Vagina (tissue), 2 donors: Measurements from ENCODE around the gene NOSTRIN. TPM values are rescaled to one million over a fixed set of nuclear protein-coding genes. Genes with fewer than 3 reads are reported as not detected.

Experiments used
- DNase-seq, 2 donors: peaks; one replicate each; pipeline ENCODE4 v3.0.0-alpha.2; 2017; ENCODE audit errors: extremely low spot score in 2 of 2
- H3K27ac ChIP-seq: fragments of 200-600 bp; sonication (generic); one replicate; pipeline ENCODE4 v1.5.1; 2019
- H3K27me3 ChIP-seq: fragments of 200-600 bp; sonication (generic); one replicate; pipeline ENCODE4 v1.5.1; 2019
- H3K36me3 ChIP-seq, 2 donors: fragments of 200-600 bp; sonication (generic); one replicate each; pipeline ENCODE4 v1.5.1; 2017 to 2019
- H3K4me1 ChIP-seq: fragments of 200-600 bp; sonication (generic); one replicate; pipeline ENCODE4 v1.5.1; 2019
- H3K4me3 ChIP-seq, 2 donors: fragments of 200-600 bp; sonication (generic); 1 replicate in 1 of 2; 2 replicates in 1 of 2; pipeline ENCODE4 v1.5.1; 2016 to 2019
- H3K9me3 ChIP-seq: fragments of 200-600 bp; sonication (generic); one replicate; pipeline ENCODE4 v1.5.1; 2019
- POLR2A ChIP-seq, 2 donors: fragments of 450-650 bp; IDR thresholded peaks; one replicate each; pipeline ENCODE4 v1.6.1; 2017; ENCODE audit warnings: antibody characterized with exemption in 2 of 2, mild to moderate bottlenecking in 2 of 2, moderate library complexity in 2 of 2
- POLR2AphosphoS5 ChIP-seq, 2 donors: sonication (generic); formaldehyde crosslinking; IDR thresholded peaks; one replicate each; pipeline ENCODE4 v1.9.0; 2017; ENCODE audit warnings: antibody characterized with exemption in 2 of 2, mild to moderate bottlenecking in 2 of 2, low read depth in 1 of 2; ENCODE audit not compliant: insufficient read depth in 1 of 2
- intact Hi-C: fragments of 100-400 bp; cut with DNase I; formaldehyde crosslinking; loops from one replicate; pipeline ENCODE4 v1.15.1; 2023
- total RNA-seq: library from RNA; depleted of rRNA; stranded (reverse); fragments of >200 nt; gene quantifications from one replicate; pipeline ENCODE4 v1.2.3, GENCODE V29; 2016
- TF ChIP-seq, protein P1 (sequence below), 3 experiments: fragments of 450-650 bp in 2 of 3; fragments of 200-600 bp in 1 of 3; sonication (generic) in 1 of 3; IDR thresholded peaks; one replicate each; pipeline ENCODE4 v1.5.1; 2017 to 2019; ENCODE audit warnings: antibody characterized with exemption in 3 of 3, mild to moderate bottlenecking in 2 of 3, moderate library complexity in 2 of 3

The NOSTRIN gene
- total RNA-seq, 1 donor from 2014 or later = 30.0 TPM

DNA sequence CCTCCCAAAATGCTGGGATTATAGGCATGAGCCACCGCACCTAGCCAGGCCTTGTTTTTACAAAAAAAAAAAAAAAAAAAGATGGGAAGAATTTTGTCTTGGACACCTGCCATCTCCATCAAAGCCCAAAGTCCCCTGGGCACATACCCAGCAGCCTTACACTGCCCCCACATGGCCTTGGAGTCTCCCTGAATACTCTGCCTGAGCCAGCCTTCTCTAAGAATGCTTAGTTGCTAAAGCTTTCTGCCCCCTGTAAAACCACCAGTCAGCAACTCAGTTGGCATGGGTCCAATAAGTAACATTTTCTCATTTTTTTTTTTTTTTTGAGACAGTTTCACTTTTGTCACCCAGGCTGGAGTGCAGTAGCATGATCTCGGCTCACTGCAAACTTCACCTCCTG, 47.2 kb downstream of the NOSTRIN start:
- Histone ChIP-seq H3K27me3 (no peaks in the 10 kb centered on the region), H3K4me1 (no peaks in the 10 kb centered on the region), H3K9me3 (no peaks in the 10 kb centered on the region), H3K27ac (no peak overlapping the region), H3K4me3 (no peak overlapping the region), H3K36me3 (no peaks in the 10 kb centered on the region)
- TF ChIP-seq POLR2AphosphoS5 (IDR thresholded peaks at IDR 0.05; ENCODE audit: insufficient read depth in 1 of 2, low read depth in 1 of 2) (no peak), POLR2A (IDR thresholded peaks at IDR 0.05) (no peak)
- TF ChIP-seq, protein P1, sequence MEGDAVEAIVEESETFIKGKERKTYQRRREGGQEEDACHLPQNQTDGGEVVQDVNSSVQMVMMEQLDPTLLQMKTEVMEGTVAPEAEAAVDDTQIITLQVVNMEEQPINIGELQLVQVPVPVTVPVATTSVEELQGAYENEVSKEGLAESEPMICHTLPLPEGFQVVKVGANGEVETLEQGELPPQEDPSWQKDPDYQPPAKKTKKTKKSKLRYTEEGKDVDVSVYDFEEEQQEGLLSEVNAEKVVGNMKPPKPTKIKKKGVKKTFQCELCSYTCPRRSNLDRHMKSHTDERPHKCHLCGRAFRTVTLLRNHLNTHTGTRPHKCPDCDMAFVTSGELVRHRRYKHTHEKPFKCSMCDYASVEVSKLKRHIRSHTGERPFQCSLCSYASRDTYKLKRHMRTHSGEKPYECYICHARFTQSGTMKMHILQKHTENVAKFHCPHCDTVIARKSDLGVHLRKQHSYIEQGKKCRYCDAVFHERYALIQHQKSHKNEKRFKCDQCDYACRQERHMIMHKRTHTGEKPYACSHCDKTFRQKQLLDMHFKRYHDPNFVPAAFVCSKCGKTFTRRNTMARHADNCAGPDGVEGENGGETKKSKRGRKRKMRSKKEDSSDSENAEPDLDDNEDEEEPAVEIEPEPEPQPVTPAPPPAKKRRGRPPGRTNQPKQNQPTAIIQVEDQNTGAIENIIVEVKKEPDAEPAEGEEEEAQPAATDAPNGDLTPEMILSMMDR (IDR thresholded peaks at IDR 0.05) = no peak
- no peak for DNase-seq
- intact Hi-C loops = no loop called here

DNA sequence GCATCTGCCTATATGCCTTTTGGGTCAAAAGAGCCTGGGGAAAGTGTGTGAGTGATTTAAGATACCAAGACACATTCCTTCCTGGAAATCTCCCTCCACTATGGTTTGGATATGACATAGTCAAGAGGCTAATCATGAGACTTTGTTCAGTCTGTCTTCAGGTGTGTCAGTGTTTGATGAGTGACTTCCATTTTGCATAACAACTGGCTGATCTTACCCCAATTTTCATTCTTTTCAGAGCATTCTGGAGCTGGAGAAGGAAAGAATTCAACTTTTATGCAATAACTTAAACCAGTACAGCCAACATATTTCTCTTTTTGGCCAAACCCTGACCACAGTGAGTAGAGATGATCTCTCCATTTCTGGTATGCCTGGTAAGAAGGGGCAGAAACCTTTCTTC, 48.4 kb downstream of the NOSTRIN start:
- H3K4me1 ChIP-seq = no peaks in the 10 kb centered on the region
- DNase-seq = no peak
- intact Hi-C loops = no loop called here
- TF ChIP-seq POLR2AphosphoS5 (IDR thresholded peaks at IDR 0.05; ENCODE audit: insufficient read depth in 1 of 2, low read depth in 1 of 2) = no peak
- TF ChIP-seq, protein P1 (IDR thresholded peaks at IDR 0.05) = no peak
- no peak for TF ChIP-seq POLR2A (IDR thresholded peaks at IDR 0.05)
- no peaks in the 10 kb centered on the region for H3K9me3 ChIP-seq
- H3K27ac ChIP-seq = no peak overlapping the region
- H3K4me3 ChIP-seq = no peak overlapping the region
- no peaks in the 10 kb centered on the region for H3K36me3 ChIP-seq
- no peaks in the 10 kb centered on the region for H3K27me3 ChIP-seq

GRCh38 chr2:168851674-168852320, 49.4 kb downstream of the NOSTRIN start:
- Histone ChIP-seq H3K27me3 (no peaks in the 10 kb centered on the region), H3K36me3 (no peaks in the 10 kb centered on the region), H3K9me3 (no peaks in the 10 kb centered on the region), H3K4me3 (no peak overlapping the region), H3K27ac (no peak overlapping the region), H3K4me1 (no peaks in the 10 kb centered on the region)
- TF ChIP-seq POLR2AphosphoS5 (IDR thresholded peaks at IDR 0.05; ENCODE audit: insufficient read depth in 1 of 2, low read depth in 1 of 2) (no peak), POLR2A (IDR thresholded peaks at IDR 0.05) (no peak)
- TF ChIP-seq, protein P1 (IDR thresholded peaks at IDR 0.05) = no peak
- intact Hi-C loops = no loop called here
- DNase-seq = no peak

- no peaks in the 10 kb centered on the region for H3K4me1 ChIP-seq
- H3K36me3 ChIP-seq = no peaks in the 10 kb centered on the region
- no peak for DNase-seq
- no peaks in the 10 kb centered on the region for H3K9me3 ChIP-seq
- no peak overlapping the region for H3K4me3 ChIP-seq
- H3K27me3 ChIP-seq = no peaks in the 10 kb centered on the region
- TF ChIP-seq POLR2AphosphoS5 (IDR thresholded peaks at IDR 0.05; ENCODE audit: insufficient read depth in 1 of 2, low read depth in 1 of 2) = no peak
- TF ChIP-seq POLR2A (IDR thresholded peaks at IDR 0.05) = no peak
- TF ChIP-seq, protein P1 (IDR thresholded peaks at IDR 0.05) = no peak
- intact Hi-C loops = no loop called here
- no peak overlapping the region for H3K27ac ChIP-seq
Measured at GRCh38 chr2:168852481-168852880, 50.0 kb downstream of the NOSTRIN start.

- no peak for DNase-seq
- intact Hi-C loops = no loop called here
- Histone ChIP-seq H3K4me3 (no peak overlapping the region), H3K27me3 (no peaks in the 10 kb centered on the region), H3K36me3 (no peaks in the 10 kb centered on the region), H3K9me3 (no peaks in the 10 kb centered on the region), H3K27ac (no peak overlapping the region), H3K4me1 (no peaks in the 10 kb centered on the region)
- TF ChIP-seq POLR2AphosphoS5 (IDR thresholded peaks at IDR 0.05; ENCODE audit: insufficient read depth in 1 of 2, low read depth in 1 of 2) = no peak
- TF ChIP-seq, protein P1 (IDR thresholded peaks at IDR 0.05) = no peak
- no peak for TF ChIP-seq POLR2A (IDR thresholded peaks at IDR 0.05)
Measured at GRCh38 chr2:168853471-168853870, 51.0 kb downstream of the NOSTRIN start.
